ENCODE measurements around the gene IFI27L1. TPM values are rescaled to one million over a fixed set of nuclear protein-coding genes. Genes with fewer than 3 reads are reported as not detected.

The IFI27L1 gene
- total and polyA plus RNA-seq, 2 experiments from 2014 or later, result 9.7 to 28.6 TPM

DNA sequence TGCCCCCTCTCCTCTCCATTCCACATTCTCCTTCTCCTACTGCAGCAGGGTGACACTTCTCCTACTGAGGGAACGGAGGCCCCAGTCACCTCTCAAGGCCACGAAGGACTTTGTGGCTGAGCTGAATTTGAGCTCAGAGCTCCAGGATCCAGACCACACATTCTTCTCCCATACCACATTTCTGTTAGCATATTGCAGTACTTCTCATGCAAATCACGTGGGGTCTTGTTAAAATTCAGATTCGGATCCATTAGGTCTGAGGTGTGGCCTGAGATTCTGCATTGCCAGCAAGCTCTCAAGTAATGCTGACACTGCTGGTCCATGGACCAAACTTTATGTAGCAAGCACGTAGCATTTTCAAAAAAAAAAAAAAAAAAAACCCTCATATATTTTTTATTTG lies 57.9 kb downstream of the IFI27L1 start:
- Mint-ChIP-seq H3K27ac (no peak overlapping the region), H3K9me3 (peaks cover 21% of the 10 kb centered on the region), H3K4me3 (no peak overlapping the region), H3K36me3 (ENCODE audit: low read depth) (peaks cover 10% of the 10 kb centered on the region; the same call in 2 of the 3 replicates), H3K27me3 (ENCODE audit: insufficient read depth, low read depth, poor library complexity) (peaks cover 10% of the 10 kb centered on the region), H3K4me1 (peaks cover 15% of the 10 kb centered on the region)
- DNase-seq (ENCODE audit: low spot score) (no peak), ATAC-seq (no peak)
- Histone ChIP-seq H3K4me1 (ENCODE audit: insufficient read depth) (peaks cover 7% of the 10 kb centered on the region; the same call in 1 of the 2 replicates), H3K79me2 (replicated peaks; ENCODE audit: insufficient read depth) (no peaks in the 10 kb centered on the region), H3K27me3 (ENCODE audit: insufficient read depth) (no peaks in the 10 kb centered on the region), H3K27ac (ENCODE audit: low read depth) (no peak overlapping the region), H3K4me3 (no peak overlapping the region), H2AFZ (peak overlapping the region; percentile 67), H3K36me3 (ENCODE audit: insufficient read depth) (no peaks in the 10 kb centered on the region), H3K4me2 (peak overlapping the region; percentile 36; the same call in 1 of the 2 replicates), H3K9me2 (ENCODE audit: insufficient read depth) (no peaks in the 10 kb centered on the region), H3F3A (replicated peaks; ENCODE audit: low read depth) (no peaks in the 10 kb centered on the region), H4K20me1 (replicated peaks; ENCODE audit: insufficient read depth) (no peaks in the 10 kb centered on the region)
- TF ChIP-seq, protein P1, sequence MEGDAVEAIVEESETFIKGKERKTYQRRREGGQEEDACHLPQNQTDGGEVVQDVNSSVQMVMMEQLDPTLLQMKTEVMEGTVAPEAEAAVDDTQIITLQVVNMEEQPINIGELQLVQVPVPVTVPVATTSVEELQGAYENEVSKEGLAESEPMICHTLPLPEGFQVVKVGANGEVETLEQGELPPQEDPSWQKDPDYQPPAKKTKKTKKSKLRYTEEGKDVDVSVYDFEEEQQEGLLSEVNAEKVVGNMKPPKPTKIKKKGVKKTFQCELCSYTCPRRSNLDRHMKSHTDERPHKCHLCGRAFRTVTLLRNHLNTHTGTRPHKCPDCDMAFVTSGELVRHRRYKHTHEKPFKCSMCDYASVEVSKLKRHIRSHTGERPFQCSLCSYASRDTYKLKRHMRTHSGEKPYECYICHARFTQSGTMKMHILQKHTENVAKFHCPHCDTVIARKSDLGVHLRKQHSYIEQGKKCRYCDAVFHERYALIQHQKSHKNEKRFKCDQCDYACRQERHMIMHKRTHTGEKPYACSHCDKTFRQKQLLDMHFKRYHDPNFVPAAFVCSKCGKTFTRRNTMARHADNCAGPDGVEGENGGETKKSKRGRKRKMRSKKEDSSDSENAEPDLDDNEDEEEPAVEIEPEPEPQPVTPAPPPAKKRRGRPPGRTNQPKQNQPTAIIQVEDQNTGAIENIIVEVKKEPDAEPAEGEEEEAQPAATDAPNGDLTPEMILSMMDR (conservative IDR thresholded peaks at IDR 0.05; ENCODE audit: low read depth in 2 of 2), result no peak
- no peak for TF ChIP-seq NANOG (IDR thresholded peaks at IDR 0.05; ENCODE audit: borderline replicate concordance)
- no peak for TF ChIP-seq STAT1 (IDR thresholded peaks at IDR 0.05; ENCODE audit: unreplicated experiment)
- no peak for TF ChIP-seq ZNF462 (CRISPR knock-in tag; IDR thresholded peaks at IDR 0.05)
- no peak for TF ChIP-seq CREB1 (CRISPR knock-in tag; IDR thresholded peaks at IDR 0.05; ENCODE audit: low read depth)

Measured in GM23338 (cell line).